DND-41 (cell line): ENCODE results near the gene TERF2IP.

Experiments used
- ATAC-seq: fragments of 200-7000 bp; cut with Tn5 transposase; 3 replicates; pipeline ENCODE4 v1.9.1; 2021; ENCODE audit warnings: low read depth; ENCODE audit not compliant: insufficient read depth
- DNase-seq: peaks from one replicate; pipeline ENCODE4 v3.0.0-alpha.2; 2020
- H2AFZ ChIP-seq: 2 replicates; pipeline ENCODE4 v1.6.0; 2012; ENCODE audit warnings: low read depth, low read length
- H3K27ac ChIP-seq: 2 replicates; pipeline ENCODE4 v1.5.1; 2012; ENCODE audit warnings: low read length, inconsistent platforms
- H3K27me3 ChIP-seq: fragments of 200-600 bp; sonication (generic); 2 replicates; pipeline ENCODE4 v1.6.0; 2012; ENCODE audit warnings: low read length, mild to moderate bottlenecking, inconsistent platforms; ENCODE audit not compliant: insufficient read depth, poor library complexity
- H3K36me3 ChIP-seq: 2 replicates; pipeline ENCODE4 v1.5.1; 2012; ENCODE audit warnings: low read length, inconsistent platforms; ENCODE audit not compliant: insufficient read depth
- H3K4me1 ChIP-seq: 2 replicates; pipeline ENCODE4 v1.5.1; 2012; ENCODE audit warnings: mild to moderate bottlenecking, low read length; ENCODE audit not compliant: insufficient read depth
- H3K4me2 ChIP-seq: 2 replicates; pipeline ENCODE4 v1.6.0; 2012; ENCODE audit warnings: mild to moderate bottlenecking, moderate library complexity, low read length, inconsistent platforms; ENCODE audit not compliant: insufficient read depth
- H3K4me3 ChIP-seq, 2 experiments: fragments of 200-600 bp in 1 of 2; shearing (Covaris generic) in 1 of 2; 2 replicates each; pipeline ENCODE4 v1.5.1; 2012 to 2016; ENCODE audit warnings: inconsistent platforms in 2 of 2, low read length in 2 of 2, mild to moderate bottlenecking in 2 of 2, low read depth in 1 of 2, moderate library complexity in 1 of 2
- H3K79me2 ChIP-seq: 2 replicates; pipeline ENCODE4 v1.6.0; 2012; ENCODE audit warnings: low read length, inconsistent platforms; ENCODE audit not compliant: insufficient read depth
- H3K9ac ChIP-seq: 2 replicates; pipeline ENCODE4 v1.6.0; 2012; ENCODE audit warnings: low read depth, mild to moderate bottlenecking, inconsistent platforms, low read length, moderate library complexity
- H3K9me3 ChIP-seq: 2 replicates; pipeline ENCODE4 v1.5.1; 2012; ENCODE audit warnings: low read length, moderate library complexity, mild to moderate bottlenecking, inconsistent platforms; ENCODE audit not compliant: insufficient read depth, severe bottlenecking
- H4K20me1 ChIP-seq: 2 replicates; pipeline ENCODE4 v1.6.0; 2012; ENCODE audit warnings: low read length; ENCODE audit not compliant: insufficient read depth
- EZH2 ChIP-seq: IDR thresholded peaks from 3 replicates; pipeline ENCODE4 v1.6.1; 2012; ENCODE audit warnings: borderline replicate concordance, low read depth, mild to moderate bottlenecking, moderate library complexity, low read length, inconsistent platforms; ENCODE audit not compliant: severe bottlenecking
- TF ChIP-seq, protein P1 (sequence below): IDR thresholded peaks from 2 replicates; pipeline ENCODE4 v1.5.1; 2012; ENCODE audit warnings: borderline replicate concordance, low read length, moderate library complexity, mild to moderate bottlenecking; ENCODE audit not compliant: poor library complexity, severe bottlenecking; ENCODE audit errors: extremely low read depth

Gene TERF2IP

DNA sequence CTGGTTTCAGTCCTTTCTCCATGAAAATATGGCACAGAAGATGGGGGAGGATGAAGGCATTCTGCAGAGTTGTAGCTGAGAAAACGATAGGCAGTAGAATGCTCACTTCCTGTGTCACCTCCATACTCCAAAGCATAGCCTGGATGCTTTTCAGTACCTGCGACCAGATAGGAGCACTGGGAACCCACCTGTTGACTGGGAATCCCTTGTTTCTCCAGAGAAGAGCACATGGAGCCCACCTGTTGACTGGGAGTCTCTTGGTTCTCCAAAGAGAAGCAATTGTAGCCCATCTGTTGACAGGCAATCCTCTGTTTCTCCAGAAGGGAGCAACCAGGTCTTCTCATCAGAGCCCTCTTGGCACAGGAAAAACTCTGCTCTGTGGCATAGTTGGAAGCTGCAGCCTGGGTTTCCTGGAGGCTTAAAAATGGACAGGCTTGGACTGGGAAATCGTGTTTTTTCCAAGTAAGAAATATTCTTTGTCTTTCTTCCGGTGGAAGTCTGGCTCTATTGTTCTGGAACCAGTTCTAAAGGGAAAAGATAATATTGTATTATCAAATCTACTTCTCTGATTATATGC is 13.2 kb downstream of the TERF2IP start:
- peaks cover 34% of the 10 kb centered on the region for H3K36me3 ChIP-seq
- H3K9ac ChIP-seq, result no peak overlapping the region
- H3K27ac ChIP-seq, result no peak overlapping the region
- H3K27me3 ChIP-seq, result no peaks in the 10 kb centered on the region
- H3K4me3 ChIP-seq, result no peak overlapping the region
- DNase-seq, result no peak
- H3K4me1 ChIP-seq, result no peaks in the 10 kb centered on the region
- peaks cover 11% of the 10 kb centered on the region; the same call in 1 of the 2 replicates for H4K20me1 ChIP-seq
- H3K9me3 ChIP-seq, result no peaks in the 10 kb centered on the region
- ATAC-seq, result no peak
- no peak for TF ChIP-seq EZH2
- TF ChIP-seq, protein P1, sequence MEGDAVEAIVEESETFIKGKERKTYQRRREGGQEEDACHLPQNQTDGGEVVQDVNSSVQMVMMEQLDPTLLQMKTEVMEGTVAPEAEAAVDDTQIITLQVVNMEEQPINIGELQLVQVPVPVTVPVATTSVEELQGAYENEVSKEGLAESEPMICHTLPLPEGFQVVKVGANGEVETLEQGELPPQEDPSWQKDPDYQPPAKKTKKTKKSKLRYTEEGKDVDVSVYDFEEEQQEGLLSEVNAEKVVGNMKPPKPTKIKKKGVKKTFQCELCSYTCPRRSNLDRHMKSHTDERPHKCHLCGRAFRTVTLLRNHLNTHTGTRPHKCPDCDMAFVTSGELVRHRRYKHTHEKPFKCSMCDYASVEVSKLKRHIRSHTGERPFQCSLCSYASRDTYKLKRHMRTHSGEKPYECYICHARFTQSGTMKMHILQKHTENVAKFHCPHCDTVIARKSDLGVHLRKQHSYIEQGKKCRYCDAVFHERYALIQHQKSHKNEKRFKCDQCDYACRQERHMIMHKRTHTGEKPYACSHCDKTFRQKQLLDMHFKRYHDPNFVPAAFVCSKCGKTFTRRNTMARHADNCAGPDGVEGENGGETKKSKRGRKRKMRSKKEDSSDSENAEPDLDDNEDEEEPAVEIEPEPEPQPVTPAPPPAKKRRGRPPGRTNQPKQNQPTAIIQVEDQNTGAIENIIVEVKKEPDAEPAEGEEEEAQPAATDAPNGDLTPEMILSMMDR, result no peak
- H2AFZ ChIP-seq, result no peak overlapping the region
- no peak overlapping the region for H3K4me2 ChIP-seq
- H3K79me2 ChIP-seq, result peaks cover 4% of the 10 kb centered on the region; the same call in 1 of the 2 replicates

DNA sequence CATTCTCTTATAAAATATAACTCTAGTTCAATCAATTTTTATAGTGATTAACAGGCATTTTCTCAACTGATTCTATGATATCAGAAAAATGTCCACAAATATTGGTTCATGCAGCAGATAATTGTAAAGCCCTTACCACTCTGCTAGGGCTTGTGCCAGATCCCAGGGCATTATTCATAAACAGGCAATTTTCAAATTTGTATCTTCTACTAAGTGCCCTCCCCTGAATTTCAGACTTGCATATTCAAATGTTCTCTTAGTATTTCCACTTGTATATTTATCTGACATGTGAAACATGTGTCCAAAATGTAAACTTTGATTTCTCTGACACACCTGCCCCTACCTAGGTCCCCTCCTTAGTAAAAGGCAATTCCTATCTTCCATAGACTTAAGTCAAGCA is 19.9 kb downstream of the TERF2IP start:
- H3K27ac ChIP-seq, result no peak overlapping the region

DNA sequence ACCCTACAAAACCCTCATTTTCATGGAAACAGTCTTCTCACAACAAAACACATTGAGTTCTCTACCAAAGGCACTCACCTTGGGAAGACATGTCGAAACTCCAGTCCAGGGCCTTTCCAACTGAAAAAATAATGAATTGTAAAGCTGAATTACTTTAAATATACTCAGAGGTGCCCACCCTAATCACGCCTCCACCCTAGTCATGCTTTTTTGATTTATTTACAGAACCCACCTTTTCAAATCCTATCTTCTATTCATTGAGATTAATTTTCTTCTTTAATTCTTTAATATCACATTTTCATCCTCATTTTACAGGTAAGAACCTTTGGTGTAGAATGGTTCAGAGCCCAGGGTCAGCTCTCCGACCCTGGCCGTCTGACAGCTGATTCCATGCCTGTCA is 29.3 kb downstream of the TERF2IP start, which contains the start of gene CPHXL2:
TSS of gene CPHXL2 (minus strand) at position 101 of the 400 bp plus-strand sequence. CDS start at position 91, 10 bp downstream.
- H3K9me3 ChIP-seq, result no peaks in the 10 kb centered on the region
- DNase-seq, result no peak
- no peak within 1 kb of the TSS for H3K9ac ChIP-seq
- H3K79me2 ChIP-seq, result no peaks in the 10 kb centered on the region
- H3K4me3 ChIP-seq, result no peak within 1 kb of the TSS
- TF ChIP-seq EZH2, result no peak
- TF ChIP-seq, protein P1, result no peak
- no peaks in the 10 kb centered on the region for H3K36me3 ChIP-seq
- H3K27me3 ChIP-seq, result no peaks in the 10 kb centered on the region
- no peak within 1 kb of the TSS for H2AFZ ChIP-seq
- H3K27ac ChIP-seq, result no peak within 1 kb of the TSS
- H3K4me1 ChIP-seq, result no peaks in the 10 kb centered on the region
- H4K20me1 ChIP-seq, result no peaks in the 10 kb centered on the region
- no peak within 1 kb of the TSS for H3K4me2 ChIP-seq
- no peak for ATAC-seq

More for the DNA sequence above, 19.9 kb downstream of the TERF2IP start:
- no peak for ATAC-seq
- no peak for DNase-seq
- Histone ChIP-seq H3K4me1 (no peaks in the 10 kb centered on the region), H3K36me3 (no peaks in the 10 kb centered on the region), H3K4me2 (no peak overlapping the region), H3K27me3 (no peaks in the 10 kb centered on the region), H3K79me2 (no peaks in the 10 kb centered on the region), H2AFZ (no peak overlapping the region), H4K20me1 (no peaks in the 10 kb centered on the region), H3K9me3 (no peaks in the 10 kb centered on the region), H3K9ac (no peak overlapping the region), H3K4me3 (no peak overlapping the region)
- no peak for TF ChIP-seq EZH2
- TF ChIP-seq, protein P1, result no peak

DNA sequence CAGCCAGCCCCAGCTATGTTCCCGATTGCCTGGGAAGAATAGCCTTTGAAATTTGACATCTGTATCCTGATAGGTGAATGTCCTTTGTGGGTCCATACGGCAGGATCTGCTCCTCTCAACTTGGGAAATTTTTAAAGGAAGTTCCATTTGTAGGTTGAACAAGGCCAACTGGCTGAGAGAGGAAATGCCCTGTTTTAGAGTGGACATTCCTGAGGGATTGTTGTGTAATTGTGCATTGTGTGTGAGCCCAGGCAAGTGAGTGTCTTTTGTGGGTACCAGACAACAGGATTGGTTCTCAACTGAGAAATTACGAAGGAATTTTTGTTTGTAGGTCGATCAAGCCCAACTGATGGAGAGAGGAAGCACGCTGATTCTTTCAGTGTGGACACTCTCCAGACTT is 31.8 kb downstream of the TERF2IP start:
- H3K9ac ChIP-seq, result no peak overlapping the region
- no peak overlapping the region for H3K27ac ChIP-seq
- ATAC-seq, result no peak
- H3K4me2 ChIP-seq, result no peak overlapping the region
- H4K20me1 ChIP-seq, result no peaks in the 10 kb centered on the region
- H3K4me3 ChIP-seq, result no peak overlapping the region
- no peaks in the 10 kb centered on the region for H3K27me3 ChIP-seq
- H3K9me3 ChIP-seq, result peaks cover 2% of the 10 kb centered on the region
- H3K36me3 ChIP-seq, result no peaks in the 10 kb centered on the region
- no peak for TF ChIP-seq EZH2
- TF ChIP-seq, protein P1, result no peak
- no peak for DNase-seq
- no peaks in the 10 kb centered on the region for H3K79me2 ChIP-seq
- no peak overlapping the region for H2AFZ ChIP-seq
- H3K4me1 ChIP-seq, result no peaks in the 10 kb centered on the region
